ENCODE measurements around the gene SLC43A3.

The SLC43A3 gene

DNA sequence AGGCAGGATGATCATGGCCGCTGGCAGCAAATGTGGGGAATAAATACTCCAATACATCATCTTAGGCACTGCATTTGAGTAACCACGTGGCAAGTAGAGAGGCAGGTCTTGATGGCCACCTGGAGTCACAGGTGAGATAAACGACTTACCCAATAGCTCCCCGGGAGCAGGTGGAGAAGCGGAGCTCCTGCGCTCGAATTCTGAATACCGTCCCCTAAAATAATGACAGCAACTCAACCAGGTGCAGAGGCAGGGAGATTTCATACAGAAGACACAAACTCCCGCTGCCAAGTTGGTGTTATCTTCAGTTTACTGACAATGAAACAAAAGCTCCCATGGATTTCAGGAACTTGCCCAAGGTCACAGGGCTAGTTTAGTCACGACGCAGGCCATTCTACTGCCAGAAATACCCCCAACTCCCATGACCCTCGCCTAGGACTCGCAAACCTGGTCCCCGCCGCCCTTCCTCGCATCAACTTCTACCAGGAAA, 437 bp downstream of the SLC43A3 start:
- no peak for DNase-seq

- no peak for DNase-seq
Observed at GRCh38 chr11:57425565-57426438, 1.1 kb downstream of the SLC43A3 start.

GRCh38 chr11:57424792-57425564, 1.9 kb downstream of the SLC43A3 start:
- DNase-seq = no peak

- DNase-seq = no peak
Observed at GRCh38 chr11:57424137-57424791, 2.7 kb downstream of the SLC43A3 start.

GRCh38 chr11:57422669-57423068, 4.3 kb downstream of the SLC43A3 start:
- no peak for DNase-seq

GRCh38 chr11:57421805-57422204, 5.1 kb downstream of the SLC43A3 start:
- DNase-seq = no peak

DNA sequence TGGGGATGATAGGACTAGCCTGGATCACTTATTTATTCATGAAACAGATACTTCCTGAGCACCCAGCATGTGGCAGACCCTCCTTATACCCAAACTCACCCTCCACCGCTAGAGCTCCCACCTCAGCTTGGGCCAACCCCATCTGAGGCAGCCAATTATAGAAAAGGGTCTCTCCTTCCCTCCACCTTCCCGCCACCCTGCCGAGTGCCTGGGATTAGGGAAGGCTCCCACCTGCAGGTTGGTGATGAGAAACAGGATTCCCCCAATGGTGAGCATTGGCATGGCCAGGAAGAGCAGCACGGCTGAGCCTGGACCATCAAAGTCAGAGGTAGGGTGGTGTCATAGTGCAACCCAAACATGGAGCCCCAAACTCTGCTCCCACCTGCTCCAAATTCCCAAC, 5.9 kb downstream of the SLC43A3 start:
- no peak for DNase-seq

- DNase-seq = no peak
Observed at GRCh38 chr11:57419146-57419545, 7.8 kb downstream of the SLC43A3 start.

- no peak for DNase-seq
Observed at GRCh38 chr11:57418131-57418530, 8.8 kb downstream of the SLC43A3 start.

- no peak for DNase-seq
Observed at GRCh38 chr11:57417056-57417455, 9.9 kb downstream of the SLC43A3 start.

DNA sequence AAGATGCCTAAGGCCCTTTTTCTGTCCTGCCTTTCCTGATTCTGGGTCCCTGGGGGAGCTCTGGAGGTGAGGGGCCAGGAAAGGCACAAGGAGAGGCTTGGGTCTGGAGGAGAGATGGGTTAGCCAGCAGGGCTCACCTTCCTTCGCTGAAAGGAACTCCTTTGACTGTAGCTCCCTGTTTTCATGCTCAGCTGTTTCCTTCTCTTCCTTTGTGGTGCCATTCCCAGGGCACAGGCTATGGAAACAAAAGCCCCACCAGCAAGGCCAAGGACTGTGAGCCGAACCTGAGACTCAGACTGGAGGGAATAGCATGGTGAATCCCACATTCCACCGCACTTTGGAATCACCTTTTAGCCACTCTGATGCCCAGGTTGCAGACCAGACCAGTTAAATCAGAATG, 10.5 kb downstream of the SLC43A3 start:
- DNase-seq = no peak

DNA sequence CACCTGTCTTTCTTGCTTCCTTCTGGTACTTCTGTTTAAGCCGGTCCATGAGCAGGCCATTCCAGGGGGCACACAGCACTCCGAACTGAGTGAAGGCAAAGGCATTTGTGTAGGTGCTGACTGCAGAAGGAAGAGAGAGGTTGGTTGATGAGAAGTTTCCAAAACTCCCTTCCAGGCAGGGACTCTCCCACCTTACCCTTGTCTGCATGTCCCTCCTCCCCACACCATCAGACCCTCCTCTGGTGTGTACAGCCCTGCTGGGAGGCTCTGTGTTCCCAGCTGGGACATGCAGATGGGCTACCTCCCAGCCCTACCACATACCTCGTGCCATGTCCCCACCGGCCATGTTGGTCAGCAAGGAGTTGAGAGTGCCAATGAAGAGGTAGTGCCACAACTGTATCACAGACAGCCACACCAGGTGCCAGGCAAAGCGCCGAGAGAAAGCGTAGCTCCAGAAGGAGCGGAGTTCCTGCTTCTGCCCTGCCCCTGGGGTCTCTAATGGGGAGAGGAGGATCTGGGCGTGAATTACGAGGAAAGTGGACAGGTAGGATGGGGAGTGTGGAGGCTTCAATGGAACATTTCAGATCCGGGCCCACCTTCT, 12.2 kb downstream of the SLC43A3 start:
- DNase-seq = no peak

DNA sequence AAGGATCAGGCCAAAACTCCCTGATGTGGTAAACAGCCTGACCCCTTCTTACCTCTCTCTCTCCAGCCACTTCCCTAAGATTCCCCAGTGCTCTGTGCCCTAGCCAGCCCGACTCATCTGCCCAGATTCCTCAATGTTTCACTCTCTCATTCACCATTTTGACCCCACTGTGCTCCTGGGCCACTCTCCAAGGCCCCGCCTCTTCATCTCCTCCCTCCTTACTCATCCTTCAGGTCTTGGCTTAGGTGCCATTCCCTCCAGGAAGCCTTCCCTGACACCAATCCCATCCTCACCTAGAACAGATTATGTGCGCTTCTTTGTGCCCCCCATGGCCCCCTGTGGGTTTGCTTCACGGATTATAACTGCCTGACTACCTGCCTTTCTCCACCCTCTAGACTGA, 13.2 kb downstream of the SLC43A3 start:
- no peak for DNase-seq

DNA sequence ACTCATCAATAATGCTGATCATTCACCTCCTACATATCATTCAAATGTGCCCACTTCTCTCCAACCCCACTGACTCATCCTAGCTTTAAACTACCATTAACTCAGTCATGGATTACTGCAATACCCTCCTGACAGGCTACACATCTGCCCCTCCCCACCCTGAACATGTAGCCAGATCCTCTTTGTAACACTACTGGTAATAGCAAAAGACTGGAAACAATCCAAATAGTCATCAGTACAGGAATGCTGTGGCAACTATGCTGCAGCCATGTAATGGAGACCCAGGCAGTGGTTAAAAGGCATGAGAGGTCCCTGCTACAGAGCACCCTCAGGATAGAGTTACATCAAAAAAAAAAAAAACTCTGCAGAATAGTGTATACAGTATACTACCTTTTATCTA, 16.6 kb downstream of the SLC43A3 start:
- no peak for DNase-seq

- no peak for DNase-seq
Observed at GRCh38 chr11:57409321-57410100, 17.4 kb downstream of the SLC43A3 start.

DNA sequence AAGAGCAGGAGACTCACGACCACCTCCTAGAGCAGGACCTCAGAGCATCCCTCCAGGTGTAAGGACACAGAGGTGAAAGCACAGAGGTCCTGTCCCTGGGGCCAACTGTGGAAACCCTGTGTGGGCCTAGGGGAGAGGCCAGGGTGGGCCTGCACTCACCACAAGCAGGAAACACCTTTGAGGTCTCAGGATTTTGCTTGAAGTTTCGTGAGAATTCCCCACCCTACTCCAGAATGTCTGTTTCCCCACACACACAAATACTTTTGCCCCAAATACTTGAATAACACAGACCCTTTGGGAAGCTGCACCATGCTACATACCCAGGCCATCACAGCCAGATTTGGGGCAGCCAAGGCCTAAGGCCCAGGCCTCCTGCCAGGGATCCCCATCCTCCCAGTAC, 18.1 kb downstream of the SLC43A3 start:
- DNase-seq = no peak

- DNase-seq = no peak
Observed at GRCh38 chr11:57407941-57408475, 18.9 kb downstream of the SLC43A3 start.

DNA sequence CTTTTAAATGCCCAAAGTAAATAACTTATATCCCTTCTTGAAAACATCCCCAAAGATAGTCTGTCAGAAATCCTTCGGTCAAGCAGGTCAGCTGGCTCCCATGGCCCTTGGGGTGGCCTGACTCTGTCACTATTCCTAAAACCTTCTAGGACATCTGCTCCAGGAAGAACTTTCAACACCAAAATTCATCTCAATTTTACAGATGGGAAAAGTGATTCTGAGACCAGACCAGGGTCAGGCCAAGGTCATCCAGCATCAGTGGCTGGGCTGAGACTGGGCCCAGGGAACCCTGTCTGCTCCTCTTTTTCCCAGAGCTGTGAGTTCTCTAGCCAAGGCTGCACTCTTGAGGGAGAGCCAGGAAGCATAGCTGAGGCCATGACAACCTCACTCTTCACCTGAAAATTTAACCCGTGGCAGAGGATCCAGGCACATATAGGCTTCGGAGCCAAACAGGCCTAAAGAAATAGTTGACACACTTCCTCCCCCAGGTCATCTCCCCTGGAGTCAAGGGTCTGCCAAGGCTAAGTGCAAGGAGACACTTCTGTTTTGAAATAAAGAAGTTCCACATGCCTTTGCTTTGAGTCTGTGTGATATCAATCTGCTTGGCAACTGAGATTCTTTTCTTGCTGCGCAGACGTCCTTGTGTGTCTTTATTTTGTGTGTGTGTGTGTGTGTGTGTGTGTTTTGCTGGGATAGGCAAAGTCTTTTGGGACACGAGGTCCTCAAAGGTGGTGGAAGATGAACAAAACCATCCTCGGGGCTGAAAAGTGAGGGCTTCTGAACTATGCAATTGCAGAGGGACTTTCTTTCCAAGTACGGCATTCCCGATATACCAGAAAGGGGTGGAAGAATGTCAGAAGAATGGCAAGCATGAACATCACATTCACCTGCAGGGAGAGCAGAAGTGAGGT, 19.7 kb downstream of the SLC43A3 start:
- no peak for DNase-seq

DNA sequence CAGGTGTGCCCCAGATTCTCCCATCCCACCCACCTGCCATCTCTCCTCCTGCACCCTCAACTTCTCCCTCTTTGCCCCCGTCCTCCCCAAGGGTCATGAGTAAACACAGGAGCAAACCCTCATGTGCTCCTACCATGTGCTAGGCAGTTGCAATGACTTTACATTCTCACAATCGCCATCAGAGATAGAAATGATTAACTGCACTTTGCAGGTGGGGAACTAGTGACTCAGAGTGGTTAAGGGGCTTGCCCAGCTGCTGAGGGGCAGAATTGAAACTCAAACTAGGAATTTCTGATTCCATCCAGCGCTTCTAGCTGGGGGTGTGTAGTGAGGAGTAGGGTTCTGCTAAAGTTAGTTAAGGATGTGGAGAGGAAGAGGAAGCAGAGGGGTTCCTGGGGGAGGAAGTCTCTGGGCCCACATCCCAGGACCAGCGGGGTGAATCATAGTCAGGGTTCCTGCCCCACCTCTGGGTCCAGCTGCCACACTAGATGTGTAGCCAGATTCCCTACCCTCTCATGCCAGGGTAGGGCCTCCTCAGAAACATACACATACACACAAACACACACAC, 20.5 kb downstream of the SLC43A3 start:
- no peak for DNase-seq

- no peak for DNase-seq
Observed at GRCh38 chr11:57405271-57405860, 21.6 kb downstream of the SLC43A3 start.

Measured in amniotic stem cell (primary cell).